Measurements from ENCODE around the gene LAGE3.

Gene LAGE3

DNA sequence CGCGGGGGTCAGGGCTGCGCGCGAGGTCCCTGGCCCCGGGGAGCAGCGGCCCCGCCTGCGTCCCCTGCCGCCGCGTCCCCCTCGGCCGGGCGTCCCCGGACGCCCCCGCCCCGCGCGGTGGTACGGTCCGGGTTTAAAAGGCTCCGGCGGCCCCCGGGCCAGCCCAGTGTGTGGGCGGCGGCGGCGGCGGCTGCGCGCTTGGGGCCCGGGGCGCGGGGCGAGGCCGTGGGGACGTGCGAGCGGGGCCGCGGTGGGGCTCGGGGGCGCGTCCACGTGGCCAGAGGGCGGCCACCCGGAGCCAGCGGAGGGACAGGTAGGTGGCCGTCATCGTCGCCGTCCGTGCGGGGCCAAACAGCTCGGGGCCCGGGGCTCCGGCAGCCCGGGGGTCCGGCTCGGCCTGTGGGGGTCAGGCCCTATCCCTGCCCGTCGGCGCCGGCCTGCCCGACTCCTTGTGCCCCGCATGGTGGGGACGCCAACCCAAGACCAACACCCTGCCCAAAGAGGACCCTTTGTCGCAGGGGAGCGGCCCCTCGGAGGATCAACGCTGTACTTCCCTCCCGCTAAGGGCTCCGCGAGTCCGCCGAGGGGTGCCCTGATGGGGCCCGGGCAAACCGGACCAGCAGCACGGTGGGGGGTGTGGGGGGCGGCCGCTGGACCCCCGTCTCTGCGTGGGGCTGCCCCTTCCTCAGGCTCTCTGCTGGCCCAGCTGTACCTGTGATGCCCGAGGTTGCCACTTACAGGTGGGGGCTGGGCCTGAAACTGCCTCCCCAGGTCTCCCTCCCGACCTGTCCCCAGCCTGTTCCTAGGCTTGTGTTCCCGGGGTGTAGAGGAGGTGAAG lies 20.7 kb downstream of the LAGE3 start, which contains the start of gene PLXNA3:
Gene PLXNA3 (plus strand): TSS at position 166 of the 838 bp plus-strand sequence. CDS start 1,903 bp downstream, outside the sequence.
- no peak for DNase-seq (ENCODE audit: low read depth, low spot score)

GRCh38 chrX:154457491-154458115 lies 21.5 kb downstream of the LAGE3 start:
- DNase-seq (ENCODE audit: low read depth, low spot score) = no peak

- no peak for DNase-seq (ENCODE audit: low read depth, low spot score)
Measured at GRCh38 chrX:154452823-154453222, 26.3 kb downstream of the LAGE3 start.

DNA sequence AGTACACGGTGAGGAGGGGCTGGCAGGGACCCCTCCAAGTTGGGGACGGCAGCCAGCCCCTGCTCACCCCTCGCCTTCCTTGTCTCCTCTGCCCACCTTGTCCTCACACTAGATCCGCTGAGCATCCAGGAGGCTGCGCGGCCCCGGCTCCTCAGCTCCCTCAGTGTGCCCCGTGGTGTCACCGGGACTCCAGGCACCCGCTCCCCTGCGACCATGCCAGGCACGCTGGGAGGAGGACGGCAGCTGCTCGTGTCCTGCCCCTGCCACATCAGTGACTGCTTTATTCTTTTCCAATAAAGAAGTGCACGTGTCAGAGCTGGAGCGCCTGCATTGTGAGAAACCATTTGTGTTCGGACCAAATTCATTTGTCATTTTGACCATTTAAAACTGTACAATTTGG lies 28.8 kb downstream of the LAGE3 start:
- no peak for DNase-seq (ENCODE audit: low read depth, low spot score)

DNA sequence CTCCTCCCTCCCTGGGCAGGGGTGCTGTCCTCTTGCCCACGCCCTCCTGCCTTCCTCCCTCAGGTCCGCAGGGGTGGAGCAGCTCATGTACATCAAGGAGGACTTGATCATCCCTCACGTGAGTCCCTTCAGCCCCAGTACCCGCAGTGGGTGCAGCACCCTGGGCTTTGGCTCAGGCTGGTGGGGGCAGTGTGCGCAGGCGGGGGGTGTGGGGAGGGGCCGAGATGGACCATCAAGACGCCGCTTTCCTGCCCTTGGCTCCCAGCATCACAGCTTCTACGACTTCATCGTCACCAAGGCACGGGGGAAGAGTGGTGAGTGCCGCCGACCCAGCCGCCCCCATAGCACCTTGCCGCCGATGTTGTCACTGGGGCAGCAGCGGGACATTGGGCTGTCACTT lies 29.5 kb downstream of the LAGE3 start:
- DNase-seq (ENCODE audit: low read depth, low spot score) = no peak

DNA sequence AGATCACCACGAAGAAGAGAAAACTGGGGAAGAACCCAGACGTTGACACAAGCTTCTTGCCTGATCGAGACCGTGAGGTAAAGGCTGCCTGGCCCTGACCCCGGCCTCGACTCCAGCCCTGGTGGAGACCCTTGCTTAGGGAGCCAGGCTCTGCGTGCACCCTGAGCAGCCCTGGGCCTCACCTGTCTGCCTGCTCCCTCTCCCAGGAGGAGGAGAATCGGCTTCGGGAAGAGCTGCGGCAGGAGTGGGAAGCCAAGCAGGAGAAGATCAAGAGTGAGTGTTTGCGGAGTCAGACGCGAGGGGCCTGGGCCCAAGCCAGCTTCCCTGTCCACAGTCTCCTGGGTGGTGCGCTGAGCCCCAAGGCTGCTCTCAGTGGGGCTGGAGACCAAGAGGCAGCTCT lies 30.6 kb downstream of the LAGE3 start:
- no peak for DNase-seq (ENCODE audit: low read depth, low spot score)

DNA sequence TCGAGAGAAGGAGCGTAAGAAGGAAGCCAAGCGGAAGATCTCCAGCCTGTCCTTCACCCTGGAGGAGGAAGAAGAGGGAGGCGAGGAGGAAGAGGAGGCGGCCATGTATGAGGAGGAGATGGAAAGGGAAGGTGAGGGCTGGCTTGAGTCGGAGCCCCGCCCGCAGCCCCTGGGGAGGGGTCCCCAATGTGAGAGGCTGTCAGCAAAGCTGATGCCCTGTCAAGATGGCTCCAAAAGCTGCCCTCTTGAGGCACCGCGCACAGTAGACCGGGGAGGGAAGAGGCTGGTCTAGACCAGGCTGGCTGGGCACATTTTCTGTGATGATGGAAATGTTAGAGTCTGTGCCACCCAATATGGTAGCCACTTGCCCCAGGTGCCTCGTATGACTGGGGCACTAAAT lies 32.7 kb downstream of the LAGE3 start:
- DNase-seq (ENCODE audit: low read depth, low spot score) = no peak

- no peak for DNase-seq (ENCODE audit: low read depth, low spot score)
Measured at GRCh38 chrX:154445776-154446175, 33.3 kb downstream of the LAGE3 start.

DNA sequence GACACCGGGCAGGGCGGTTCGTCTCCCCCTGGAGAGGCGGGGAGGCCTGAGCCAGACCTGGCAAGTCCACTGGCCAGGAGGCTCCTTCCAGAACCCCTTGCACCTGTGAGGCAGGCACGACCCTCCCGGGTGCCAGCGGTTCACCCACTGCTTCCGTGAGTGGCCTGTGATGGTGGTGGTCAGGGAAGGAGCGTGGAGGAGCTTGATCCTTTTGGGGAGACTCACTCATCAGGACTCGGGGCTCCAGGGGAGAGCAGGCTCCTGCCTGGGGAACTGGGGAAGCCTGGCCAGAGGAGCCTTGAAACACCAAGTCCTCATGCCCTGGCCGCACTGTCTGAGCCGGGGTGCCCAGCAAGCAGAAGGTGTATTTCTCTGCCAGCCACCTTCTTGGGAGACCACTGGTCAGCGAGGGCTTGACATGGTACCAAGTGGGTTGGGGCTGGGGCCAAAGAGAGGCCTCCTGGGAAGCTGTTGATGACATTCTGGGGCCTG lies 34.3 kb downstream of the LAGE3 start:
- no peak for DNase-seq (ENCODE audit: low read depth, low spot score)

DNA sequence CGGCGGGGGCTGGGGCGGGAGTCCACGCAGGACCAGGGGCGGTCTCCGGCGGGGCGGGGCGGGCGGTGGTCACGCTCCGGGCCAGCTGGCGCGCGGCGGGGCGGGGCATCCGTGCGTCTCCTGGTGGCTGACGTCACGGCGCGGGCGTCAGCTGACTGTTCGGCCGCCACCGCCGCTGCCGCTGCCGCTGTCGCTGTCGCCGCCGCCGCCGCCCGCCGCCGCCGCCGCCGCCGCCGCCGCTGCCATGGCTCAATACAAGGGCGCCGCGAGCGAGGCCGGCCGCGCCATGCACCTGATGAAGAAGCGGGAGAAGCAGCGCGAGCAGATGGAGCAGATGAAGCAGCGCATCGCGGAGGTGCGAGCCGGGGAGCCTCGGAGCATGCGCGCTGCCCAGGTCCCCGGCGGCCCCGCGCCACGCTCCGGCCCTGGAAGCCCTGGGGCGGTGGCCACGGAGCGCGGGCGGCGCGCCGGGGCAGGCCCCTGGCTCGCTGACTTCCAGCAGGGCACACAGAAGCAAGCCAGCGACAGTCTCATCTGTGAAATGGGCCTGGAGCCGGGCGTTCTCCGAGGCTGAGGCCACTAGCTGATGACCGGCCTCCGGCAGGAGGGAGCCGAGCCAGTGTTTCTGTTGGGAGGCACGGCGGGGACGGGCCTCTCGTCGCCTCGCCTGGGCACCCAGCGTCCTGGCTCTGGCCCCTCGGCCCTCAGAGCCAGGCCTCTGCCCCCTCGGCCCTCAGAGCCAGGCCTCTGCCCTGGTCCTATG lies 34.9 kb downstream of the LAGE3 start, which contains the start of gene FAM50A:
Gene FAM50A (plus strand): TSS at position 150 of the 763 bp plus-strand sequence. CDS start 95 bp downstream, at position 245.
- DNase-seq (ENCODE audit: low read depth, low spot score) = no peak

DNA sequence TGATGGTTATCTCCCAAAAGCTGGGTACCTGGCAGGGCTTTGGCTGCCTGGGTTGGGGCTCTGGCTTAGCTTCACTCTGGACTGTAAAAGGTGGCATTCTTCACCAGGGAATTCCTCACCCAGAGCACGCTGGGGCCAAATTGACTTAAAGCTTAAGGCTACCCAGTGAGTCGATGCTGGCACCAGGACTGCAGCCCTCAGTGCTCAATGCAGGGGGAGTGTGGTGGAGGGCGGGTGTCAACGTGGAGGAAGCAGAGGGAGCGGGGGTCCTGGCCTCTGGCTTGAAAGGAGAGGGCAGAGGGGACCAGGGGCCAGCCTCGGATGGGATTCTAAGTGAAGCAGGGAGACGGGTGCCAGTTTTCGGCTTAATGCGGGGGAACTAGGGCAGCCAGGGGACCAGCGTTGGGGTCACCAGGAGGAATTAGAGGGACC lies 35.6 kb downstream of the LAGE3 start:
- no peak for DNase-seq (ENCODE audit: low read depth, low spot score)

DNA sequence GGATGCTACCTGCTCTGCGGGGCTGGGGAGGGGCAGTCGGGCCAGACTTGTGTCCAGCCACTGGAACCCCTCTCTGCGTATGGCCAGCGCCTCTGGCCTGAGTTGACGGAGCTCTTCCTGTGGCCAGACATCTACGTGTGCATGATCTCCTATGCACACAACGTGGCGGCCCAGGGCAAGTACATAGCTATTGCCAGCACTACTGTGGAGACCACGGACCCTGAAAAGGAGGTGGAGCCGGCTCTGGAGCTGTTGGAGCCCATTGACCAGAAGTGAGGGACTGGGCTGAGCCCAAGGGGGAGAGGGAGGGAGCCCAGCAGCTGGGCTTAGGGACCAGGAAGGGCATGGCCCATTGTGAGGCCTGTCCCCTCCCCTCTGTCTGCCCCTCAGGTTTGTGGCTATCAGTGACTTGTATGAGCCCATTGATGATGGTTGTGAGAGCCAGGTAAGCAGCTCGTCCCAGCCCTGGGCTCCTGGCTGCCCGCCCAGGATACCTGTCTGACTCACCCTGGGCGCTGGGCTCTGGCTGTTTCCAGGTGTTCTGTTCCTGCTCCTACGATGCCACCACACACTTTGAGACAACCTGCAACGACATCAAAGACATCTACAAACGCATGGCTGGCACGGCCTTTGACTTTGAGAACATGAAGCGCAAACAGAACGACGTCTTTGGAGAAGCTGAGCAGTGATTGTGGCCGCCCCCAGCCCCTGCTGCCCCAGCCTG lies 36.9 kb downstream of the LAGE3 start:
- no peak for DNase-seq (ENCODE audit: low read depth, low spot score)

GRCh38 chrX:154441564-154441963 lies 37.5 kb downstream of the LAGE3 start:
- no peak for DNase-seq (ENCODE audit: low read depth, low spot score)

DNA sequence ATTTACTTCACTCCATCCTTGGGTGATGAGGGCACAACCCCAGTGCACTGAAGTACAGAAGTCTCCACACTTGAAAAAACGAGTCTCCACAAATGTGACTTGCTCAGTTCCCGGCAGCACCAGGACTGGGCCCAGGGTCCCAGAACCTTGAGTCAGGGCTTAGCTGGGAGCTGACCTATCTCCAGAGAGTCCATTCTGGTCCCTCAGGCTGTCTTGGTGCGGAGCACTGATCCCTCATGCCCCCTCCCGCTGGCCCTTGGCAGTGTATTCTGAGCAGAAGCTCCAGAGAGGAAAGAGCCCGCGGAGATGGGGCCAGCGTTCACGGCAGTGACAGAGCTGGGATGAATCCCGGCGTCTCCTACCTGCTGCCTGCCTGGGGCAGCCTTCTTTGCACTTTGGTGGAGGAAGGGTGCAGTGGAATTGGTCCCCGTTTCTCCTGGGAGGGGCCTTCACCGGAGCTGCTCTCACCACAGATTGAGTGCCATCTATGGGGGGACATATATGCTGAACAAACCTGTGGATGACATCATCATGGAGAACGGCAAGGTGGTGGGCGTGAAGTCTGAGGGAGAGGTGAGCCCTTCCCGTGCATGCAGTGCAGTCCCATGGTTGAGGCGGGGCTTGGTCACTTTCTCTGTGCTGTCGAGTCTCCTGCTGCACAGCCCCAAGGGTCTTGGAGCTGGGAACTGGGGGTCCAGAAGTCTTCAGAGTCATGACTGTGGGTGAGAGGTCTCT lies 38.3 kb downstream of the LAGE3 start:
- no peak for DNase-seq (ENCODE audit: low read depth, low spot score)

GRCh38 chrX:154439841-154440240 lies 39.2 kb downstream of the LAGE3 start:
- DNase-seq (ENCODE audit: low read depth, low spot score) = no peak

- DNase-seq (ENCODE audit: low read depth, low spot score) = no peak
Measured at GRCh38 chrX:154437971-154438893, 40.8 kb downstream of the LAGE3 start.

DNA sequence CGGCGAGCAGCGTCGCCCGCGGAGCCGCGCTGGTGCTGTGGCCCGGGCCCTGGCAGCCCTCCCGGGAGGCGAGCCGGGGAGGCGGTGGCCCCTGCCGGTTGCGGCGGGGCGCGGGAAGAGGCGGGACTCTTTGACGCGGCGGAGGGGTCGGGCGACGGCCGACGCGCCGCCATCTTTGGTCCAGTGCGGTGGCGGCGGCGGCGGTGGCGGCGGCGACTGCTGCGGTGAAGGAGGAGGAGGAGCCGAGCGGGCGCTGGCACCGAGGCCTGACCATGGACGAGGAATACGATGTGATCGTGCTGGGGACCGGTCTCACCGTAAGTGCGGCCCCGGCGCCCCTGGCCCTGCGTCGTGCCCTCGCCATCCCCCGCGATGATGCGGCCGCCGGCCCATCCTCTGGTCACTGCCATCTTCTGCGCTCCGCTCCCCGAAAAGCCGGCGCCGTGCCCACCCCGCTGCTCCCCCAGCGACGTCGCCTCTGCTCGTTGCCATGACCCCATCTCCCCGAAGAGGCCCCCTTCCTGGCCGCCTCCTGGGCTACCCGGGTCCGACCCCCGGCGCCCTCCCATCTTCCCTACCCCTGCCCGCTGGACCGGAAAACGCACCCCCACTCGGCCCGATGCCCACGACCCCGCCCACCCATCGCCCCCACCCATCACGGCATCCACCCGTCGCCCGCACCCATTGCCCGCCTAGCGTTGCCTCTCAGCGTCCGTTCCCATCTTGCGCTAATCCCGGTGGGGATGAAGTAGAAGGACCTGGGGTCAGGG lies 41.9 kb downstream of the LAGE3 start, which contains the start of gene GDI1:
Gene GDI1 (plus strand): TSS at position 172 of the 770 bp plus-strand sequence. CDS start 101 bp downstream, at position 273.
- DNase-seq (ENCODE audit: low read depth, low spot score) = no peak

DNA sequence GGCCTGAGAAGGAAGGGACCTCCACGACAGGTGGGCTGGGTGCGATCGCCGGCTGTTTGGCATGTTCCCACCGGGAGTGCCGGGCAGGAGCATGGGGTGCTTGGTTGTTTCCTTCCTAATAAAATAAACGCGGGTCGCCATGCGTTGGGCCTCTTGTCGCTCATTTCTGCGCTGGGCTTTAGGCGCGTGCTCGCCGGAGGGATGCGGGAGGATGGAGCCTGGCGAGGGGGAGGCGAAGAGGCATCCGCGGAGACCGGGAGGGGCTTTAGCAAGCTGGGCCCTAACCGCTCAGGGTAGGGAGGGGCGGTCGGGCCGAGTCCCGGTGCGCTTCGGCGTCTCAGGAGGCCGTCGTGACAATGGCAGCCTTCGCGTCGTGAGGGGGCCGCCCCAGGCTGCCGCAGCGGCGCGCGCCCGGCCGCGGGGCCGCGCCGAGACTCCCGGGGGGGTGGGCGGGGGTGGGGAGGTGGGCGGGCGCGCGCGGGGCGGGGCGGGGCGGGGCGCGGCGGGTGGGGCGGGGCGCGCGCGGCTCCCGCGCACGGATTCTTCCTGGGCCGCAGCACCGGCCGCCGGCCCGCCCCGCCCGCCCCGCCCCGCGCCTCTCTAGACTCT lies 42.6 kb downstream of the LAGE3 start:
- no peak for DNase-seq (ENCODE audit: low read depth, low spot score)
